ENCODE data around the gene SBSN.

Gene SBSN

GRCh38 chr19:35528218-35529038 is at the start of gene SBSN:
Gene SBSN (minus strand): TSS chr19:35528311. CDS start chr19:35528281, 30 bp downstream.
- DNase-seq, result no peak

DNA sequence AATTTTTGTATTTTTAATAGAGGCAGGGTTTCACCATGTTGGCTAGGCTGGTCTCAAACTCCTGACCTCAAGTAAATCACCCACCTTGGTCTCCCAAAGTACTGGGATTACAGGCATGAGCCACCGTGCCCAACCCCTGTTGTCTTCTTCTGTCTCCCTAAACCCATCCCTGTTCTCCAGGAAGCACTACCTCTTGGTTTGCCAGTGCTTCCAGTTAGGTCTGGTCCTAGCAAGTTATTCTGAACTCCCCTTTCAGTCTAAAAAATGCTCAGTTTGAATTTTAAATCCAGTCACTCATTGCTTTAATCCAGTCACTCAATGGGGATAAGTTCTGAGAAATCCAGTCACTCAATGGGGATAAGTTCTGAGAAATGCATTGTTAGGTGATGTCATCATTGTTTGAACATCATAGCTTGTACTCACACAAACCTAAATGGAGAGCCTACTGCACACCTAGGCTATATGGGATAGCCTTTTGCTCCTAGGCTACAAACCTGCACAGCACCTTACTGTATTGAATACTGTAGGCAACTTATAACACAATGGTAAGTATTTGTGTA is 43.4 kb upstream of the SBSN start:
- DNase-seq, result no peak

DNA sequence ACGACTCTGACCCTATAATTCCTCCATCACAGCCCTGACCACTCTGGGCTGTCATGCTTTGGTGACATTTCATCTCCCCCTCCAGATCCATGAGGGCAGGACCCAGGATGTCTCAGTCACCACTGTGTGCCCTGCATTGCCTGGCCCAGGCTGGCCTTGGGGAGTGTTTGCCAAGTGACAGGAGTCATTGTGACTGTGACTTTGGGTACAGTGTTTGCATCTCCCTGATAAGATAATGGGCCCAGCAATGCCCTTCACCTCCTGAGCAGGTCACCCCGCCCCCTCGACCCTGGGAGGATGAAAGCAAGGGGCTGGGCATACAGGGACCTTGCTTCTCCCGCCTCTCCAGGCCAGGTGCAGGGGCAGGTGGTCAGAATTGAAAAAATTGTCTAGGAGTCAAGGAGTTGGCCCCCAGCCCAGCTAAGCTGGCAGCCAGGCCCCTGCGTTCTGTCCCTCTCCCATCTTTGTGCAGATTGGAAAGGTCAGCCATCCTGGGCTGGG is 41.2 kb upstream of the SBSN start:
- DNase-seq, result no peak

DNA sequence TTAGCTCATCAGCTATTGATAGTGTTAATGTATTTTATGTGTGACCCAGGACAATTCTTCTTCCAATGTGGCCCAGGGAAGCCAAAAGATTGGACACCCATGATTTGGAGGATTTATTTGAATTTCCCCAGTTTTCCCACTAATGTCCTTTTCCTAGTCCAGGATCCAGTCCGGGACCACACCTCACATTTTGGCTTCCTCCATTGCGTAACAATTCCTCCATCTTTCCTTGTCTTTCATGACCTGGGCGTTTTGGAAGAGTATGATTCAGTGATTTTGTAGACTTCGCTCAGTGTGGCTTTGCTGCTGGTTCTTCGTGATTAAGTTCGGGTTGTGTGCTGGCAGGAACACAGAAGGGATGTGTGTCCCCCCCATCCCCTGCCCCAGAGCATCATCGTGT is 38.6 kb upstream of the SBSN start:
- DNase-seq, result no peak

DNA sequence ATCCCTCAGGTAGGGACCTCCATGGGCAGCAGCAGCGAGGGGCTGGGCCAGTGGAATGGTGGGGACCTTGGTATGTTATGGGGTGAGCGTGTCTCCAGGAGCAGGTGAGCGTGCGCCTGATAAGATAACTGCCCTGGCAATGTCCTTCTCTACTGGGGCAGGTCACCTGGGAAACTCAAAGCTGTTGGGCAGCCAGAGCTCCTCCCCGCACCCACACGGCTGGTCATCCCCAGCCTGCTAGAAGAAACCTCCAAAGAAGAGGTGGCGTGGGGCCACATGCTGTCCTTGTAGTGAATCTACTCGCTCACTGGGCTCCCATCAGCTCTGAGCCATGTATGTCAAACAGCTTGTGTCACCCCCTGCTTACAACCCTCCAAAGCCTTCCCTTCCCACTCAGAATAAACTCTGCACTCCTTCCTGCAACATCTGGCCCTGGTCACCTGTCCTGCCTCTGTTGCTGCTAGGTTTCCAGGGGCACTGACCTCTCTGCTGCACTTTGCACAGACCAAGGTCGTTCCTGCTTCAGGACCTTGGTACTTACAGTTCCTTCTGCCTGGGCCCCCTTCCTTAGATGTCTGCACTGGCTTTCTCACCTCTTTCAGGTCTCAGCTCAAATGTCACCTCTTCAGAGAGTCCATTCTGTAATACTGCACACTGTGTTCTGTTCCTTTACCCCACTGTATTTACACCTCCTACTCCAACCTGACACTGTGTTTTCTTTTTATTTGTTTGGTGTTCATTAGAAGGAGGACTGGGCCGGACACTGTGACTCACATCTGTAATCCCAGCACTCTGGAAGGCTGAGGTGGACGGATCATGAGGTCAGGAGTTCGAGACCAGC is 37.1 kb upstream of the SBSN start:
- DNase-seq, result no peak

GRCh38 chr19:35563207-35563829 is 35.2 kb upstream of the SBSN start, which contains the start of gene ATP4A:
Gene ATP4A (minus strand): TSS chr19:35563658. CDS start chr19:35563629, 29 bp downstream.
- no peak for DNase-seq

DNA sequence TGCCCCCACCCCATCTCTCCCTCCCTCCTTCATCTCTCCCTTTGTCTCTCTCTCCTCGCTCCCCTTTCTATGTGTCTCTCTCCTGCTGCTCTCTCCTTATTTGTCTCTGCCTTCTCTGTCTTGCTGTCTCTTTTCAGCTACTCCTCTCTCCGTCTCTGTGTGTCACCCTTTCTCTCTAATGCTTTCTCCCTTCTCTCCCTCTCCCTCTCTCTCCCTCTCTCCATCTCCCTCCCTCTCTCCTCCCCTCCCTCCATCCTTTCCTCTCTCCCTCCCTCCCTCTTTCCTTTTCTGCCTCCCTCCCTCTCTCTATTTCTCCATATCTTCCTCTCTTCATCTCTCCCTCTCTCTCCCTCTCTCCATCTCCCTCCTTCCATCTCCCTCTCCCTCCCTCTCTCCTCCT is 34.7 kb upstream of the SBSN start:
- no peak for DNase-seq

DNA sequence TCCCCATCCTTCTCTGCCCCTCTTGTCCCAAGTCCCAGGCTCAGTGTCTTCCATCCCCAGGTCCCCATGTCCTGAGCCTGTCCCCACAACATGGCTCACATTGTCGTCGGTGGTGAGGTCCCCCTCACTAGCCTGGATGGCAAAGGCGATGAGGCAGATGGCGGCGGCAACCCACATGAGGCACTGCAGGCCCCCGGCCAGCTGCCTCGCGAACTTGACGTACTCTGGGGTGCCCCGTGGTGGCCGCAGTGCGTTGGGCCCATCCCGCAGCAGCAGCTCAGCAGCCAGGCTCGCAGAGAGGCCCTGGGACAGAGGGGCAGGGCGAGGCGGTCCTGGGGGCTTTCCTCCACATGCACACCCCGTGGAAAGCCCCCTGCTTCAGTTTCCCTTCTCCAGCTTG is 34.2 kb upstream of the SBSN start:
- no peak for DNase-seq

DNA sequence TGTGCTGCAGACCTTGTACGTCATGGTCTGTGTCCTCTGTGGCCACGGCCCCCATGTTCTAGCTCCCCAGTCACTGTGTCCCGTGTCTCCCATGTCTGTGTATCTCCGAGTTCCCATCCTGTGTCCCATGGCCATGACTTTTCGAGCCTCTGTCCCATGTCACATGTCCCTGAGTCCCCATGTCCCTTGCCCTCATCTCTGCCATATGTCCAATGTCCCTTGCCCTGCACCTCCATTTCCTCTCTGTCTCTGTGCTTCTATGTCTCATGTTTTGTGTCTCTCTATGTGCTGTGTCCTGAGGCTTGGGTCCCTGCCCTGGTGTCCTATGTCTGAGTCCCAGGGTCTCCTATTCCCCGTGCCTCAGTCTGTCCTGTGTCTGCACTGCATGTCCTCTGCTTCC is 33.3 kb upstream of the SBSN start:
- DNase-seq, result no peak

- DNase-seq, result no peak
Observed at GRCh38 chr19:35560677-35561076, 32.6 kb upstream of the SBSN start.

GRCh38 chr19:35560271-35560670 is 32.2 kb upstream of the SBSN start:
- no peak for DNase-seq

DNA sequence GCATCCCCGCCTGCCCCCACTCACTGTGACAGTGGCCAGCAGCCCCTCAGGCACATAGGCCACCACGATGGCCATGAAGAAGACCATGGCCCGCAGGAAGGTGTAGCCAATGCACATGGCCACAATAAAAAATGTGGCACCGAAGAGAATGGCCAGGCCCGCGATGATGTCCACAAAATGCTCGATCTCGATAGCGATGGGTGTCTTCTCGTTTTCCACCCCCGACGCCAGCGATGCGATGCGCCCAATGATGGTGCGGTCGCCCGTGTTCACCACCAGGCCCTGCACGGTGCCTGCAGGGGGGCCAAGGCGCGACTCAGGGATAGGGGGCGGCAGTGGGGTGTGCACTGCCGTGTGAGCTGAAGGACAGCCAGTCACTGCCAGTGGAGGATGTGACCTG is 31.7 kb upstream of the SBSN start:
- no peak for DNase-seq

- DNase-seq, result no peak
Observed at GRCh38 chr19:35559281-35559659, 31.2 kb upstream of the SBSN start.

GRCh38 chr19:35558400-35559280 is 30.5 kb upstream of the SBSN start:
- DNase-seq, result no peak

- DNase-seq, result no peak
Observed at GRCh38 chr19:35557539-35558399, 29.7 kb upstream of the SBSN start.

GRCh38 chr19:35556846-35557538 is 28.9 kb upstream of the SBSN start:
- no peak for DNase-seq

GRCh38 chr19:35556025-35556590 is 28.0 kb upstream of the SBSN start:
- no peak for DNase-seq

DNA sequence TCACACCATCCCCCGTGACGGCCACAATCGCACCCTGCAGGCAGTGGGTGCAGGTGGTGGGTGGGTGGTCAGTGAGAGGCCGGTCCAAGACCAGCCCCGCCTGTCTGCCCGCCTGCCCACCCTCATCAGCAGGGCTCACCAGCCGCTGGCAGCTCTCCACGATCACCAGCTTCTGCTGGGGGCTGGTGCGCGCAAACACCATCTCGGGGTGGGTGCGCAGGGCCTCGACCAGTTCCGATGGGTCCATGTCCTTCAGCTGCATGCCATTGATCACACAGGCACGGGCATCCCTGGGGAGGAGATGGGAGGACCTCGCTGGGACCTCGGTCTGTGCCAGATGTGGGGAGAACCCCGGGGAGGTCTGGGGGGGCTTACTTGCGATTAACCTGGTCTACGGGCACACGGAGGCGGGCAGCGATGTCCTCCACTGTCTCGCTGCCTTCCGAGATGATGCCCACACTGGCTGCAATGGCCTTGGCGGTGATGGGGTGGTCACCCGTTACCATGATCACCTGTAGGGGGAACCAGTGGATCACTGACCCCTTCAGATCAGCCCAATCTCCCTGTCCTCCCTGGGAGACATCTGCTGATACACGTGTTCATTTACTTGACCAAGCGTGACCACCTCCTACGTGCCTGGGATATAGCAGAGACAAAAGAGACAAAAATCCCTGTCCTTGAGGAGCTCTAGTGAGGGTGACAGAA is 27.3 kb upstream of the SBSN start:
- DNase-seq, result no peak

DNA sequence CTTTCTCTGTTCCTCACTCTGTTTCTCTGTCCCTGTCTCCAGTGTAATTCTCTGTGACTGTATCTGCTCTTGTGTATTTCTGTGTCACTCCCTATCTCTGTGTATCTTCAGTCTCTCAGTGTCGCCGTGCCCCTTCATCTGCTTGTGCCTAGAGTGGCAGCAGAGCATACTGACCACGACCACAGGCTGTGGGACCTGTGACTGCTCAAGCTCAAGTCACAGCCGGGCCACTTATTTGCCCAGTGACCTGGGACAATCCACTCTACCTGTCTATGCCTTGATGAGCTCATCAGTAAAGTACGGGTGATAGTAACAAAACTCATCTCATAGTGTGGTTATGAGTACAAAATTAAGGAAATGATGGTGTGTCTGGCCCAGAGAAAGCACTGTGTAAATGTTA is 26.0 kb upstream of the SBSN start:
- DNase-seq, result no peak

Measured in NCI-H510A treated with DMSO at 0.1 percent for 48 hours (cell line).